NCI-H1105 (cell line): ENCODE results near the gene OTOA.
"Not testable (repeated sequence)": the region's sequence is repeated elsewhere in the genome, so short reads cannot be mapped to it uniquely, and the experiment has no call there.

Source experiments
- DNase-seq: peaks from one replicate; lab custom pipeline; 2025; lab: John Stamatoyannopoulos, UW

OTOA gene

DNA sequence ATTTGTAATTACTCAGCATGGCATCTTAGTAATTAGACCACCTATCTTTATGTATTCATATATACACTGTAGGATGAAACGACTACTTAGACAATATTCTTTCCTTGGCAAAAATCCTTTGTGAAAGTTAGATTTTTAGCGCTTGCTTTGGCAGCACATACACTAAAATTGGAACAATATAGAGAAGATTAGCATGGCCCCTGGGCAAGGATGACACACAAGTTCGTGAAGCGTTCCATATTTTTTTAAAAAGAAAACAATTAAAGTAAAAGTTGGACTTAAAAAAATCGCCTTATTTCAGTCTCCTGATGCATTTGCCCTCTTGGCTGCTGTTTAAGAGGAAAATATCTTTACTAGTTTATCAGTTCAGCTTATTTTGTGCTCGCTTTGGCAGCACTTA is 21.9 kb upstream of the OTOA start:
- DNase-seq: no peak

DNA sequence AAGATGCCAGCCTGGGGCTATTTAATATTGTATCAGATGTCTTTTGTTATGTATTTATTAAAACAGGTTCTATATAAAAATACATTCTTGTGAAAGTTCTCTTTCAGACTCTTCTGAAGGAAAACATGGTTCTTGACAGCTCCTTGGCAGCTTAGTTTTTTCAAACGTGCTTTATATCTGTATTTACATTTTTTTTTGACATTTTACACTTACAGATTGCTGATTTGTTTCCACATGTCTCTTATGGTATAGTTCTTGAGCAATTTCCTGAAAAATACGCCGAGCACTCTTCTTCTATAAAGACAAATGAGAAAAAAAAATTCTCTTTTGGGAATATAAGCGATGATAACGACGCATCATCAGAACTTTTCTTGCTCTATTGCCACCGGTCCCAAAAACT is 20.9 kb upstream of the OTOA start:
- DNase-seq: no peak

DNA sequence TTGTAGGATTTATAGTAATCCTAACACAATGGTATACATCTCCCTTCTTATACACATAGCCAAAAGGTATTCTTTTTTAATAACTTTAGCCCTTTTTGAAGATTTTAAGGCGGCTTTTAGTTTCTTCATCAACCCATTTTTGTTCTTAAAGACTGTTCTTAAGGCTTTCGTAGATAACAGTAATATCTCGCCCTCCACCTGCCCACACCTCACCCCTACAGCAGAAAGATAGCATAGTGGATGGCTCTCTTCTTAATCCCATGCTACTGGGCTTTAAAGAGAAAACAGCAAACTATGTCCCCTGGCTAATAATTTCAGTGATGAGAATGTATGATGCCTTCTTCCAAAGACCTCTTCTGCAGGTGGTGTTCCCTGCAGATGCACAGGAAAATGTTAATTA is 20.0 kb upstream of the OTOA start:
- DNase-seq: no peak

DNA sequence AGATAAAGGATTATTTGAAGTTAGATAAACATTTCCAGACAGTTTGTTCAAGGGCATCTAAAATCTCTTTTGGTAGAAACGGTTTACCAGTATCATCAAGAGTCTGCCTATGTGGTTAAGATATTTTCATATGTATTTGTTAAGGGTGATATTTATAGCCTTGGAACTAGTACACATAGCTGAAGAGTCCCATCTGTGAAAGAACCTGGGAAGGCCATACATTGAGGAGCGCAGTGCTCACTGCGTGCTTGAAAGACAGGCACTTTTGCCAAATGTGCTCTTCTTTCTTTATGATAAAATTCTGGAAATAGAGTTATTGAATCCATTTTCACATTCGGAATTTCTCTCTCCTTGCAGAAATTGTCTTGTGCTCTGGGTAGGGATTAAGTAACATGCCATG is 19.1 kb upstream of the OTOA start:
- no peak for DNase-seq

GRCh38 chr16:21645261-21645721 is 18.5 kb upstream of the OTOA start:
- DNase-seq: no peak

DNA sequence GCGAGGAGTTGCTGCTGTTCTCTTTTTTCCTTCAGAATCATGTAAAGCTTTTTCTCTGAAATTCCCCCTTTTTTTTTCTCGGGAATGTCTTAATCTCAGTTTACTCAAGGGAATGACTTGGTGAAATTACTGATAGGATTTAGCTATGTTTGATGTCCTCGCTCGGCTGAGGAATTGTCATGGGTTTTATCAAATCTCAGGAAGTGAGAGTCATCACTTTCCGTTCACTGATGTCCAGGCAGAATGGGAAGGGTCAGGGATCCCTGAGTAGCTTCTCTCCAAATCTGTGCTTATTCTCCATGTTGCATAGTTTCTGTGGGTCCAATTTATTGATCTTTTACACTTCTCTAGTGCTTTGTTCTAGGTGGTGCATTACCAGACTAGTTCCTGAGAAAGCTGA is 17.7 kb upstream of the OTOA start:
- DNase-seq: no peak

DNA sequence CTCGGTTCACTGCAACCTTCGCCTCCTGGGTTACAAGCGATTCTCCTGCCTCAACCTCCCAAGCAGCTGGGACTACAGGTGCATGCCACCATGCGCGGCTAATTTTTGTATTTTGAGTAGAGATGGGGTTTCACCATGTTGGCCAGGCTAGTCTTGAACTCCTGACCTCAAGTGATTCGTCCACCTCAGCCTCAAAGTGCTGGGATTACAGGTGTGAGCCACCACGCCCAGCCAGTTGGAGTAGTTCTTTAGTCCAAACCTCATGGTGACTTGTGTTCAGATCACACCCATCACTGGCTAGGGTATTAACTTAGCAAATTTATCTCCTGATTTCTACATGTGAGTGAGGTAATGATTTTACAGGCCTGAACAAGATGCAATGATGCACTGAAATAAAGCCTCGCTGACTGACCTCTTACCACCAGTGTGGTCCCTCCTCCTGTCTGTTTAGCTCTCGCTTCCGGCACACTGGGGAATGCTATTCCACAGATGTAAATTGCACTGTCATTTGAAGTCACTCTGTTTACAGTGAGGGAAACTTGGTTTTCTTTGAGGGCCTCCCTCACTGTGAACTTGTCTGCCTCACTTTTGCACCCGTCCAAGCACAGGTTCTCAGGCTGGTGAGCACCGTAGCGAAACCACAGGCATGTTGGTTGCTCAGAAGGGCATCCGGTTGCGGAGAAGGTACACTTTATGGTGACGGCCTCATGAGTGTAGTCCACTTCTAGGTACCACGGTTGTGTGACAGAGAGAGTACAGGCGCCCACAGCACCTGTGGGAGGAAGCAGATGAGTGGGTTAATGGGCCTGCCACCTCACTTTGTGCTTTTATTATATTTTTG is 16.8 kb upstream of the OTOA start:
- no peak for DNase-seq

GRCh38 chr16:21647562-21648164 is 16.1 kb upstream of the OTOA start:
- DNase-seq: no peak

DNA sequence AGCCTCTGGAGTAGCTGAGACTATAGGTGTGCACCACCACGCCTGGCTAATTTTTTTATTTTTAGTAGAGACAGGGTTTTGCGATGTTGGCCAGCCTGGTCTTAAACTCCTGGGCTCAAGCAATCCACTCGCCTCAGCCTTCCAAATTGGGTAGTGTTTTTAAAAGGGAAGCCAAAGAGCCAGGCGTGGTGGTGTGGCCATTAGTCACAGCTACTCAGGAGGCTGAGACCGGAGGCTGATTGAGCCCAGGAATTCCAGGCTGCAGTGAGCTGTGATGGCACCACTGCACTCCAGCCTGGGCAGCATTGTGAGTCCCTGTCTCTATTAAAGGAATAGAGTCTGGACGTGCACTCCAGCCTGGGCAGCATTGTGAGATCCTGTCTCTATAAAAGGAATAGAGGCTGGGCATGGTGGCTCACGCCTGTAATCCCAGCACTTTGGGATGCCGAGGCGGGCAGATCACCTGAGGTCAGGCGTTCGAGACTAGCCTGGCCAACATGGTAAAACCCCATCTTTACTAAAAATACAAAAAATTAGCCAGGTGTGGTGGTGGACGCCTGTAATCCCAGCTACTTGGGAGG is 13.9 kb upstream of the OTOA start:
- not testable (repeated sequence) for DNase-seq

- DNase-seq: no peak
Measured at GRCh38 chr16:21650521-21650920, 13.2 kb upstream of the OTOA start.

DNA sequence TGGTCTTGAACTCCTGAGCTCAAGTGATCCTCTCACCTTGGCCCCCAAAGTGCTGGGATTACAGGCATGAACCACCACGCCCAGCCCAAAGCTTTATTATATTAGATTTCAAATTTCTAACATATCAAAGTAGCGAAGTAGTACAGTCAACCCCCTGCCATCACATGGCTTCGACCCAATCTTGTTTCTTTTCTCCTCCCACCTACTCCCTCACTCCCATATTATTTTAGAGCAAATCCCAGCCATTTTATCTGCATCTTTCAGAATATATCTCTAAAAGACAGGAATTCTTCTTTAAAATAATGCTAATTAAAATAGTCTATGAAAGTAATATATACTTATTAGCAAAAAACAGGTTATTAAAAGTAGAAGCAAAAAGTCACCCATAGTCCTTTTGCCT is 12.3 kb upstream of the OTOA start:
- DNase-seq: no peak

- DNase-seq: no peak
Measured at GRCh38 chr16:21652453-21652852, 11.3 kb upstream of the OTOA start, which contains the start of gene IGSF6. IGSF6 (minus strand) TSS chr16:21652608; CDS start chr16:21652598, 10 bp downstream.

DNA sequence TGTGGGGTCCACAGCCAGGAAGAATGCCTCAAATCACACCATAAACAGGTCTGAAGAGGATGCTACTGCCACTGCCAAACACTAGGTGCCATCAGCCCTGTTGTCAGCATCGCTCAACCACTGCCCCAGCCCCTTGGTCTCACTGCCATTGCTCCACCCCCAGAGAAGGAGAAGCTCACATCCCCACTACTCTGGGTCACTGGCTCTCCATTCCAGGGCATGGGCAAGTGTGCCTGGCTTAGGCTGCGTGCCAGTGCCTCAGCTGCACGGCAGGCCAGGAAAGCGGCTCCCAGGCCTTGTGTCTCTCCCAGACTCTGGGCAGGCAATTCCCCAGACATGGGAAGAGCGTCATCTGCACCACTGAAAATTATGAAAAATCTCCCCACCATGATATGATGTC is 10.2 kb upstream of the OTOA start:
- DNase-seq: no peak

DNA sequence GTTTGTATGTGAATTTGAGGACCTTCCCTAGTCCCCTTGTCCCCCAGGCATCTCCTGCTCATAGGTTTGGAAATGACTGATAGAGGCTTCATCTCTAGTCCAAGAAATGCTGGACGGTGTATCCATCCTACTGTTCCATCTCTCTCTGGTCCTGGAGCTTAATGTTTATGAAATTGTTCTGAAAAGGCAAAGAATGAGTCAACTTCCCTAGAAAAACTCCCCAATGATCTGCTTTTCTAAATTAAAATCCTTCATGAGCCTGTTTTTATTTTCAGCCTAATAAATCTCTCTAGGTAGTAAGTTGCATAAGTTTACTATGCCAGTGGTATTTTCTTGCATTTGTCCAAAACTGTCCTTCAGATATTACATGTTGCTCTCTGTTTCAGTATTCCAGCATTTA is 9.3 kb upstream of the OTOA start:
- DNase-seq: no peak

GRCh38 chr16:21654881-21655280 is 8.9 kb upstream of the OTOA start:
- DNase-seq: no peak

DNA sequence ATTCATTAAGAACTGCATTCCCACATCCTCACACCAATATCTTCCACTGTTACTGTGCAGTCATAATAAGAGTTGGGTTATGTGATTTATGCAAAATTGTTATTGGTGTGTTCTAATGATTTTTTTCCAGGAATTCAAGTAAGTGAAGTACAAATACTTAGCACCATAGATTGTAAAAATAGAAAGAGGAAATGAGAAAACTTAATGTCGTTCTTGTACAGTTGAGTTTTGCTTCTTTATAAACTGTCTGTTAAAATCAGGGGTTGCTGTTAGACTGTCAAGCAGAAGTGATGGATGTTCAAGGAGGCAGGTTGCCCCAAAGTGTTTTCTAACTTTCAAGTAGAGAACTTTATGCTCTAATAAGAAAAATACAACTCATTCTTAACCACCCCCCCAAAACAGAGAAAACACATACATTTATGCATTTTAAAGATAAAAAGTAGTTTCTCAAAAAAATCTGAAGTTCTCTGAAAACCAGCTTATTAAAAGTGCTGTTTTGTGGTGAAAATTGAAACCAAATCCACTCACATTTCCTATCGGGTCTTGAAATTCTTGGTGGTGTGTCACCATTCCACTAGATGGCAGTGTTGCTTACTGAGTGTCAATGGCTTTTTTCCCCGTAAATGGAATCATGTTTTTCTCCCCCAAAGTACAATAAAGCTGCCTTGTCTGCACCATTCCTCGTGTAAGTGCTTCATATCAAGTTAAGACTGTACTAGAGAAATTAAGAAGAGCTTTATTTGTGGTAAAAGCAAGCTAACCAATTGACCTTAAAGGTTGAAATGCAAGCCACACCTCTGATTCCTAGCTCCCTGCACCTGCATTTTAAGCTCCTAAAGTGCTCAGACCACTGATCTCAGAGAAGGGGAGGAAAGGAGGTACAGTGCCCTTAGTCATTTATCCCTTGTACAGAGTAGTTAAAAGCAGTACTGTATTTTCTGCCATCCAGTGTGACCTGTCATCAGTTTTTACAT is 6.7 kb upstream of the OTOA start:
- peak; percentile 12 for DNase-seq

DNA sequence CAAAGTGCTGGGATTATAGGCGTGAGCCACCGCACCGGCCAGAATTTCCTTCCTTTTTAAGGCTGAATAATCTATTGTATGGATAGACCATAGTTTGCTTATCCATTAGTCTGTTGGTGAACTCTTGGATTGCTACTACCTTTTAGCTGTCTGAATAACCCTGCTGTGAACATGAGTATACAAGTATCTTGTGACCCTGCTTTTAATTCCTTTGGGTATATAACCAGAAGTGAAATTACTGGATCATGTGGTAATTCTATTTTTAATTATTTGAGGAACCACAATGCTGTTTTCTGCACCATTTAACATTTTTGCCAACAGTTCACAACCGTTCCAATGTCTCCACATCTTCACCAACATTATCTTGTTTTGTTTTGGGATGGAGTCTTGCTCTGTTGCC is 4.6 kb upstream of the OTOA start:
- no peak for DNase-seq

DNA sequence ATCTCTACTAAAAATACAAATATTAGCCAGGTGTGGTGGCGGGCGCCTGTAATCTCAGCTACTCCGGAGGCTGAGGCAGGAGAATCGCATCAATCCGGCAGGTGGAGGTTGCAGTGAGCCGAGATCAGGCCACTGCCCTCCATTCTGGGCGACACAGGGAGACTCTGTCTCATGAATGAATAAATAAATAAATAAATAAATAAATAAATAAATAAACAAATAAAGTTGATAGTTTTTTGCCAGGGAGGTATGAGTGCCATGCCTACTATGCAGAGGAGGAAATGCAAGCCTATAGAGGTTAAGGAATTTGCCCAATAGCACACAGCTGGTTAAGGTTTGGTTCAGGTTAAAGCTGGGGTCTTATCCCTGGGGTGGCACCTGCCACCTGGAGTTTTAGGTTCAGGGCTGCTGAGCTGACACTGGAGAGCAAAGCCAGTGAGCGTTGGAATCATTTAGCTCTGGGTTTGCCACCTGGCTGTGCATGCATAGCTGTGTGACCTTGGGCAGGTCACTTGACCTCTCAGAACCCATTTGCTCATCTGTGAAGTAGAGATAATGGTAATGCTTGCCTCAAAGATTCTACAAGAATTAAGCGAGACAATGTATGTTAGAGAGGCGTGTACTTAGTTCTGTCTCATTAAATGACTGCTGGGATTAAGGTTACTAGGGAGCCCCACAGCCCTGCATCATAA is 1.2 kb downstream of the OTOA start:
- no peak for DNase-seq

DNA sequence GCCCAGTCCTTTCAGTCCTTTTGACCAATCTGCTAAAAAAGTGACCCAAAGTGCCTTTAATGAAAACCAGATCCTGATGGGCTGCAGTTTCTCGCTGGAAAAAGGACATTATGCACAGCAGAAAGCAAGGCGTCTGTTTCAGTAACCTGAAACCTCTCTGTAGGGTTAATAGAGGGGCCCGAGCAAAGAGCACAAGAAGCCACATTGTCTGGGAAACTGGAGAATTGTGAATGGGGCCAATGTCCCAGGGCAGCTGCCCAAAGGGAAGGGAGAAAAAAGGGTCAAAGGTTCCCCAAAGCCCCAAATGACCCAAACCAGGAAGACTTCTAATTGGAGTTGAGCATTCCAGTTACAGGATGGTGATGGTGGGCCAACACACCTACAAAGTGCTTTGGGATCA is 3.0 kb downstream of the OTOA start:
- no peak for DNase-seq

DNA sequence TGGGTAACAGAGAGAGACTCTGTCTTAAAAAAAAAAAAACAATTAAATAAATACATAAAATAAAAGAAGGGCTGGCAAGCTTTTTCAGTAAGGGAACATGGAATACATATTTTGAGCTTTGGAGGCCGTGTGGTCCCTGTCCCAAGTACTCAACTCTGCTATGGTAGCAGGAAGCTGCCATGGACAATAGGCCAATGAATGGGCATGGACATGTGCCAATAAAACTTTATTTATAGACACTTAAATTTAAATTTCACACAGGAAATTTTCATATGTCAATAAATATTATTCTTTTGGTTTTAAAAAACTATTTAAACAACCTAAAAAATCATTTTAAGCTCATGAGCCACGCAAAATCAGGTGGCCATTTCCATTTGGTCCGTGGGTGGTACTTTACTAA is 3.8 kb downstream of the OTOA start:
- DNase-seq: no peak

GRCh38 chr16:21673469-21673868 is 9.7 kb downstream of the OTOA start:
- DNase-seq: no peak
